Neutrophil (primary cell): ENCODE data around the gene CCDC102A.

Source experiments
- H3K27ac ChIP-seq: fragments of 200-600 bp; sonication (generic); 2 replicates; pipeline ENCODE4 v1.5.1; 2016; ENCODE audit warnings: mild to moderate bottlenecking, moderate library complexity
- H3K27me3 ChIP-seq: fragments of 200-600 bp; sonication (generic); 2 replicates; pipeline ENCODE4 v1.6.0; 2016; ENCODE audit warnings: mild to moderate bottlenecking
- H3K36me3 ChIP-seq: fragments of 200-600 bp; sonication (generic); 2 replicates; pipeline ENCODE4 v1.5.1; 2017
- H3K4me1 ChIP-seq, 2 experiments: fragments of 200-600 bp in 1 of 2; sonication (generic) in 1 of 2; 1 replicate in 1 of 2; 2 replicates in 1 of 2; pipeline versions ENCODE4 v1.5.1 to v1.6.1; 2013 to 2016; ENCODE audit warnings: low read depth in 1 of 2, low read length in 1 of 2, mild to moderate bottlenecking in 1 of 2, moderate library complexity in 1 of 2; ENCODE audit not compliant: control insufficient read depth in 1 of 2, insufficient read depth in 1 of 2
- H3K4me3 ChIP-seq, 2 experiments: fragments of 200-600 bp in 1 of 2; sonication (generic) in 1 of 2; 1 replicate in 1 of 2; 2 replicates in 1 of 2; pipeline ENCODE4 v1.5.1; 2013 to 2016; ENCODE audit warnings: low read depth in 1 of 2, low read length in 1 of 2, mild to moderate bottlenecking in 1 of 2, moderate library complexity in 1 of 2
- H3K9me3 ChIP-seq: fragments of 200-600 bp; sonication (generic); 2 replicates; pipeline ENCODE4 v1.5.1; 2016
- TF ChIP-seq, protein P1 (sequence below): fragments of 200-600 bp; sonication (generic); IDR thresholded peaks from 2 replicates; pipeline ENCODE4 v1.5.1; 2016; ENCODE audit warnings: antibody characterized with exemption

The CCDC102A gene

DNA sequence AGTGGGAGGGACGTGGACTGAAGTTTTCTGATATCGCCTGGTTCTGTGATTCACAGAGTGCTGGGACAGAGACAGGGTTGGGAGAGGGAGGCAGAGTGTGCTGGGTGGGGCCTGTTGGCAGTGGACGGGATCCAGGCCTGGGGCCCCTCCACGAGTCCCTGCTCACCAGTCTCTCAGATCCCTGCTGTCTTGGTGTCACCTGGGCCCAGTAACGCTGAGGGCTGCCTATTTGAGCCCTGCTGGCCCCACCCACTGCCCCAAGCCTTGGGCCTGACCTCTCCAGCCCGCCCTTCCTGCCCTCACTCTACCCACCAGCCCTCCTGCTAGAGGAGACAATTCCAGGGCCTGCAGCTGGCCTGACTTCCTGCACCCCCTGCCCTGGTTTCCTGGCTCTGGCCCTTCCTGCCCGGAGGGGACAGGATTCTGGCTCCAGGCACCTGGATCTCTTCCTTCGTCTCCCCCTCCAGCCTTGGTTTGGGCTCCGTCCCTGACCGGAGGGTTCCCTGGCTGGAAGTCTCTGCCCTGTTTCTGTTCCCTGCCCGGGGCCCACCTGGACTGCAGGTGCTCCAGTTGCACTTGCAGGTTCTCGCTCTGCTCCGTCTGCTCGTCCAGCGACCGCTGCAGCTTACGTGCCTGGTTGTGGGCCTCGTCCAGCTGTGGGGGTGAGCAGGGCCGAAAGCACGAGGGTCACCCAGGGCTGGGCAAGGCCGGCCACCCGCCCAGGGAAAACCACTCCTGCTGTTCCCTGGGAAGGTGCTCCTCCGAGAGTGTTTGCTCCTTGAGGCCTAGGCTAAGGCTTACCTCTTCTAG is 21.4 kb downstream of the CCDC102A start:
- TF ChIP-seq, protein P1, sequence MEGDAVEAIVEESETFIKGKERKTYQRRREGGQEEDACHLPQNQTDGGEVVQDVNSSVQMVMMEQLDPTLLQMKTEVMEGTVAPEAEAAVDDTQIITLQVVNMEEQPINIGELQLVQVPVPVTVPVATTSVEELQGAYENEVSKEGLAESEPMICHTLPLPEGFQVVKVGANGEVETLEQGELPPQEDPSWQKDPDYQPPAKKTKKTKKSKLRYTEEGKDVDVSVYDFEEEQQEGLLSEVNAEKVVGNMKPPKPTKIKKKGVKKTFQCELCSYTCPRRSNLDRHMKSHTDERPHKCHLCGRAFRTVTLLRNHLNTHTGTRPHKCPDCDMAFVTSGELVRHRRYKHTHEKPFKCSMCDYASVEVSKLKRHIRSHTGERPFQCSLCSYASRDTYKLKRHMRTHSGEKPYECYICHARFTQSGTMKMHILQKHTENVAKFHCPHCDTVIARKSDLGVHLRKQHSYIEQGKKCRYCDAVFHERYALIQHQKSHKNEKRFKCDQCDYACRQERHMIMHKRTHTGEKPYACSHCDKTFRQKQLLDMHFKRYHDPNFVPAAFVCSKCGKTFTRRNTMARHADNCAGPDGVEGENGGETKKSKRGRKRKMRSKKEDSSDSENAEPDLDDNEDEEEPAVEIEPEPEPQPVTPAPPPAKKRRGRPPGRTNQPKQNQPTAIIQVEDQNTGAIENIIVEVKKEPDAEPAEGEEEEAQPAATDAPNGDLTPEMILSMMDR = no peak
- Histone ChIP-seq H3K27ac (no peak overlapping the region), H3K27me3 (no peaks in the 10 kb centered on the region), H3K4me1 (no peaks in the 10 kb centered on the region), H3K9me3 (no peaks in the 10 kb centered on the region), H3K4me3 (no peak overlapping the region), H3K36me3 (no peaks in the 10 kb centered on the region)

DNA sequence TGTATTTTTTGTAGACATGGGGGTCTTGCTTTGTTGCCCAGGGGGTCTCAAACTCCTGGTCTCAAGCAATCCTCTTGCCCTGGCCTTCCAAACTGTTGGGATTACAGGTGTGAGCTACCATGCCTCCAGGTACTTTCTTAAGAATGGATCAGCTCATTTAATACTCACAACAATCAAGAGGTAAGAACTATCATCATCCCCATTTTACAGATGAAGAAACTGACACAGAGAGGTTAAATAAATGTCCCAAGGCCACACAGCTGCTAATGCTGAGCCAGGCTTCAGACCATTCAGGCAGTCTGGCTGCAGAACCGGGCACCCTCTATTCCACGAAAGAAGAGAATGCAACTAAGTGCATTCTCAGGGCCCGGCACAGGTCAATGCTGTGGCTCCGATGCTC is 22.0 kb downstream of the CCDC102A start:
- no peaks in the 10 kb centered on the region for H3K27me3 ChIP-seq
- no peaks in the 10 kb centered on the region for H3K9me3 ChIP-seq
- no peaks in the 10 kb centered on the region for H3K4me1 ChIP-seq
- no peak overlapping the region for H3K4me3 ChIP-seq
- no peak overlapping the region for H3K27ac ChIP-seq
- no peaks in the 10 kb centered on the region for H3K36me3 ChIP-seq
- TF ChIP-seq, protein P1 = no peak

DNA sequence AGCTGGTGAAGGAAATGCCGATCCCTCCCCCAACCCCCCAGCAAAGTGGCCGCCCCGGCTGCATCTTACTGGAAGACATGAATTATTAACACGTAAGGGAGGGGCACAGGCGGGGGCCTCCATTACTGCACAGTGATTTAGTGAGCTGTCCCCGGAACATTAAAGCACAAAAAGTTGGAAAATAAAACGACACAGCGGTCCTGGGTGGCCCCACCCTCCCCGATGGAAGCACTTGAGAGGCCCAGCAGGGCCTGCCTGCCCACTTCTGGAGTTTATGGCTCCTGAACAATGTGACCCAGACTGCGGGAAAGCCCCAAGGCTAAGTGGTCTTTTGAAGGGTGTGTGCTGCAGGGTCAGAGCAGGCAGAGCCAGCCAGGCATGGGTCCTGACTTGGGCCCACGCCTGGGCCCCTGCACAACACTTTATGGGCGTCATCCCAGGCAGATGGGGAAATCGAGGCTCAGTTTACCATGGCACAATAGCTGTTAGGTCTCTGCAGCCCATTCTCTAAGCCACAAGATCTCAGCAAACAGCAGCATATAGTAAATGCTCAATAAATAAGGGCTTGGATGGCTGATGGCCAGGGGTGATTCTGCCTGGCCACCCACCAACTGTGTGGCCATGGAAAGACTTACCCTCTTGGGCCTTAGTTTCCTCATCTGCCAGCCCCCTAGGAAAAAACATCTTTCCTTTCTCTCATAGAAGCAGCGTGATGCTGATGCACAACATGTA is 22.8 kb downstream of the CCDC102A start:
- H3K4me3 ChIP-seq = no peak overlapping the region
- H3K36me3 ChIP-seq = no peaks in the 10 kb centered on the region

DNA sequence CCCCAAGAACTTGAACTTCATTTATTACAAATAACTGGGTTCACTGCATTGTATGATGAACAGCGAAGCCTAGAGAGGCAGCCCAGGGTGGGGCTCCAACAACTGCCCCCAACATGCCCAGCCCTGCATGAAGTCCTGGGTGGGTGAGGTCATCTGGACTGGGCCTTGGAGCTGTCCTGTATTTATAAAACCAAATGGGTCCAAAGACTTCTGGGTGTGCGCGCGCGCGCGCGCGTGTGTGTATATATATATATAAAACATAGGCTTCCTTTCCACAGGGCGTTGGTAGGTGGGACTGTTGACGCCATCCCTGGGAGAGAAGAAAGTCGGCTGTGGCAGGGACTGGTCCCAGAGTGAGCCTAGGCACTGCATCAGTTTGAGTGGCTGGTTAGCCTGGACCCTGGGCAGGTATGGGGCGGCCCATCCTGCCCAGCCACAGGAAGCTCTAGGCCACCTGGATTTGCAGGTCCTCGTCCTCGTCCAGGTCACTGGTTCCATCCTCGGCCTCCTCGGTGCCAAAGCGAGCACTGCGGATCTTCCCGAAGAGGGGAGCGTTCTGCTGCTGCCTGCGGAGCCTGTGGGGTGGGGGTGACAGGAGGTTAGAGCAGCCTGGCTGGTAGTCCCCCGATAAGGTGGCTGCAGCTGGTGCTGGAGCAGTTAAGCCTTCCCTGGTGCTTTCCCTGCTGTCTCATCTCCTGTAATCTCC is 23.9 kb downstream of the CCDC102A start:
- Histone ChIP-seq H3K4me1 (no peaks in the 10 kb centered on the region), H3K36me3 (no peaks in the 10 kb centered on the region), H3K4me3 (no peak overlapping the region), H3K27ac (no peak overlapping the region), H3K9me3 (no peaks in the 10 kb centered on the region), H3K27me3 (no peaks in the 10 kb centered on the region)
- TF ChIP-seq, protein P1 = no peak

More for the DNA sequence above, 22.8 kb downstream of the CCDC102A start:
- Histone ChIP-seq H3K4me1 (no peaks in the 10 kb centered on the region), H3K27me3 (no peaks in the 10 kb centered on the region), H3K9me3 (no peaks in the 10 kb centered on the region), H3K27ac (no peak overlapping the region)
- TF ChIP-seq, protein P1 = no peak

DNA sequence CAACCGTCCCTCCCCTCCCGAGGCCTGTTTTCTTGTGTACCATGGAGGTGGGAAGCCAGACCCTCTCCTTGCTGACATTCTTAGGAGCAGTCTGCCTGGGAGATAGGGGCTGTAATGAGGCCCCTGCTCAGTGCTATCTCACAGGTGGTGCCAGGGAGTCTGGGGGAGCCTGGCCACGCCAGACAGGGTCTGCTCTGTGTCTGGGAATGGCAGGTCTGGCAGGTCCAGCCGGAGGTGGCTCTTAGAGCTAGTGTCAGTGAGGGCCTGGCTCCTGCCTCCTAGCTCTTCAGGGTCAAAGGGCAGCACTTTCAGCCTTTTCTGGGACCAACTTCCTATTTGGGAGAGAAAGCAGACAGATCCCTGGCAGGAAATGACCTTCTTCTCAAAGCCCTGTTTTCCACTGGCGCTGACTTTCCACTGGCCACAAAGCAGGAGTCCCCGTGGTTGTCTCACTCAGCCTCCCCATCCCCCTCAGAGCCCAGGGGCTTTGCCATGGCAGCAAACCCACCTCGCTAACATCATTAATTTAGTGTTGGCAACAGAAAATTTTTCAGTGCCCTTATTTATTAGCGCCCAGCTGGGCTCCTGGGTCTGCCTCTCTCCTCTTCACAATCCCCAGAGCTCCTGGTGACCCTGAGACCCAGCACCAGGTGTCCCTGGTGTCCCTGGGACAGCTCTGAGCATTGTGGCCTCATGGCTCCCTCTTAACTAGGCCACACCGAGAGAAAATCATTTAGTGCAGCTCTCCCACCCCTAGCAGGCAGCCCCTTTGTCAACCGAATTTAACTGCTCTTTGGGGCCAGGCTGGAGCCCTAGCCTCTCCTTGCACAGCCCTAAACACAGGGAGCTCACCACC is 26.1 kb downstream of the CCDC102A start:
- no peaks in the 10 kb centered on the region for H3K9me3 ChIP-seq
- no peak overlapping the region for H3K4me3 ChIP-seq
- no peaks in the 10 kb centered on the region for H3K27me3 ChIP-seq
- TF ChIP-seq, protein P1 = no peak
- no peak overlapping the region for H3K27ac ChIP-seq
- no peaks in the 10 kb centered on the region for H3K36me3 ChIP-seq
- no peaks in the 10 kb centered on the region for H3K4me1 ChIP-seq
